ENCODE results near the gene PTOV1.

Gene PTOV1

DNA sequence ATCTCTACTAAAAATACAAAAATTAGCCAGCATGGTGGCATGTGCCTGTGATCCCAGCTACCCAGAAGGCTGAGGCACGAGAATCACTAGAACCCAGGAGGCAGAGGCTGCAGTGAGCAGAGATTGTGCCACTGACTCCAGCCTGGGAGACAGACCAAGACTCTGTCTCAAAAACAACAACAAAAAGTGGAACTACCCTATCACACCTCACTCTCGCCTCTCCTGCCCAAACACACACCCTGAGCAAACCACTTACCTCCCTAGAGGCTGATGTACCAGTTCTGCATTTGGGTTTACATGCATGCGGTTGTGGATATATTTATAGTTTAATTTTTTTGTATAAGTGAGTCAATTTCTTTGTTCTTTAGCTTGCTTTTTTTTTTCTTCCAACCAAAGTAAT lies 7.7 kb upstream of the PTOV1 start:
- no peak for DNase-seq (ENCODE audit: low read depth in 2 of 2)

DNA sequence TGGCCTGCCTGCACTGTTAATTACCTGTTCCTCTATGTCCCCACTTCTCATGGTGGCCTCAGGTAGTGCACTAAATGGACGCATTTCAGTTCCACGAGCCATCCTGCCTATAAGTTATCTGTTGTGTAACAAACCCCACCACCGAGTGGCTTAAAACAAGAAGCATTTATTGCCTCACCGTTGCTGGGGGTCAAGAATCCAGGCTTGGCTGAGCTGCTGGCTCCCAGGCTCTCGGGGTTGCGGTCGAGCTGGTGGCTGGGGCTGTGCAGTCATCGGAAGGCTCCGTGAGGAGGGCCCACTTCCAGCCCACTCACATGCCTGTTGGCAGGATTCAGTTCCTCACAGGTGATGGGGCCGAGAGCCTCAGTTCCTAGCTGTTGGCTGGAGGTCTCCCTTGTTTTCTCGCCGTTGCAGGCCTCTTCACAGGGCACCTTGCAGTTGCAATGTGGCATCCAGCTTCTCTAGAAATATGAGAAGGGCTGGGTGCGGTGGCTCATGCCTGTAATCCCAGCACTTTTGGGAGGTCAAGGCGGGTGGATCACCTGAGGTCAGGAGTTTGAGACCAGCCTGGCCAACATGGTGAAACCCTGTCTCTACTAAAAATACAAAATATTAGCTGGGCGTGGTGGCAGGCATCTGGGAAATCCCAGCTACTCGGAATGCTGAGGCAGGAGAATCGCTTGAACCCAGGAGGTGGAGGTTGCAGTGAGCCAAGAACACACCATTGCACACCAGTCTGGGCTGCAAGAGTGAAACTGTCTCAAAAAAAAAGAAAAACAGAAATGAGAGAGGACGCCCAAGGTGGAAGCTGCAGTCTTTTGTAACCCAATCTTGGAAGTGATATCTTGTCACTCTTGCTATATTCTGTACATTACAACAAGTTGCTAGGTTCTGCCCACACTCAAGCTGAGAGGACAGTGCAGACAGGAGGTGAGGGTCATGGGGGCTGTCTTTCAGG lies 6.5 kb upstream of the PTOV1 start:
- DNase-seq (ENCODE audit: low read depth in 2 of 2), result no peak

DNA sequence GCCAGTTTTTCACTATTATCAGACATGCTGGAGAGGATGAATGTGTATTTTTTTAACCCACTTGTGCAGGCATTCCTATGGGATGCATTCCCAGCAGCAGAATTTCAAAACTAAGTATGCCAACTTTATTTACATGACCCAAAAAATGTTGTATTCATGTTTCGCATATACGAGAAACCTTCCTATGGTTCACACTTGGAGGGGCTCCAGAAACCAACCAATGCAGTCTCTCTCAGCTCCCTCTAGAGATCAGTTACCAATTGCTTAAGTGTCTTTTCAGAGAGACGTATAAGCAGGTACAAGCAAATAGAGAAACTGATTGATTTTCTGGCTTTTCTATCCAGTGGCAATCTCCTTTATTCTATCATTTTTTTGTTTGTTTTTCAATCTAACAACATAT lies 5.5 kb upstream of the PTOV1 start:
- no peak for DNase-seq (ENCODE audit: low read depth in 2 of 2)

DNA sequence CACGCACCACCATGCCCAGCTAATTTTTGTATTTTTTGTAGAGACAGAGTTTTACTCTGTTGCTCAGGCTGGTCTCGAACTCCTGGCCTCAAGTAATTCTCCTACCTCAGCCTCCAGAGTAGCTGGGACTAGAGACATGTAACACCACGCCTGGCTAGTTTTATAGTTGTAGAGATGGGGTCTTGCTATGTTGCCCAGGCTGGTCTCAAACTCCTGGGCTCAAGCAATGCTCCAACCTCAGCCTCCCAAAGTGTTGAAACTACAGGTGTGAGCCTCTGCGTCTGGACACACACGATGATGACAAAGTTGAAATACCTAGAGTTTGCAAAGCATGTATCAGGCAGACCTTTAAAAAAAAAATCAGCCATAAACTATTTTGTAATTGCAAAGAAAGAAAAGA lies 4.6 kb upstream of the PTOV1 start:
- DNase-seq (ENCODE audit: low read depth in 2 of 2), result no peak

DNA sequence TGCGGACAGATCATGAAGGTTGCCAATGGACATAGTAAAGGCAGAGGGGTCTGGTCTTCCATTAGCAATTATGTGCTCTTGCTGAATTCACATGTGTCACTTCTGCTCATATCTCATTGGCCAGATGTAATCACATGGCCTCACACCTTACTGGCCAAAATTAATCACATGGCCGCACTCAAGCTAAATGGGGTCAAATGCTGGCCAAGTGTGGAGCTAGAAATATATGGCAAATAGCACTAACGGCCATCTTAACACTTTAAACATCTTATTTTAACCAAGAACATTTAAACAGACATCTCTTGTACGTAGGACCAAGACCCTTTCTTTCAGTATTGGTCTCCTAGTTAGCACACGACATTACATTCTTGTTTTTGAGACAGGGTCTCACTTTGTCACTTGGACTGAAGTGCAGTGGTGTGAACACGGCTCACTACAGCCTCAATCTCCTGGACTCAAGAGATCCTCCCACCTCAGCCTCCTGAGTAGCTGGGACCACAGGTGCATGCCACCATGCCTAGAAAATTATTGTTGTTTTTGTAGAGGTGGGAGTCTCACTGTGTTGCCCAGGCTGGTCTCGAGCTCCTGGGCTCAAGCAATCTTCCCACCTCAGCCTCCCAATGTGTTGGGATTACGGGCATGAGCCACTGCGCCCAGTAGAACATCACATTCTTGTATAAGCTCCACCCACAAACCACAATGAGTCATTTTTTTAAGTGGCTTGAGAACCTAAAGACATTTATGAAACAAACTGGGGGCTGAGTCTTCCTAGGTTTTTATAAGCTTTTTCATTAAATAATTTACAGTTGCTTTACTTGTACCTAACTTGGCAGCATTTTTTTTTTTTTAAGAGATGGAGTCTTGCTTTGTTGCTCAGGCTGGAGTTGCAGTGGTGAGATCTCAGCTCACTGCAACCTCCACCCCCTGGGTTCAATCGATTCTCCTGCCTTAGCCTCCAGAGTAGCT lies 2.9 kb upstream of the PTOV1 start:
- DNase-seq (ENCODE audit: low read depth in 2 of 2), result no peak

DNA sequence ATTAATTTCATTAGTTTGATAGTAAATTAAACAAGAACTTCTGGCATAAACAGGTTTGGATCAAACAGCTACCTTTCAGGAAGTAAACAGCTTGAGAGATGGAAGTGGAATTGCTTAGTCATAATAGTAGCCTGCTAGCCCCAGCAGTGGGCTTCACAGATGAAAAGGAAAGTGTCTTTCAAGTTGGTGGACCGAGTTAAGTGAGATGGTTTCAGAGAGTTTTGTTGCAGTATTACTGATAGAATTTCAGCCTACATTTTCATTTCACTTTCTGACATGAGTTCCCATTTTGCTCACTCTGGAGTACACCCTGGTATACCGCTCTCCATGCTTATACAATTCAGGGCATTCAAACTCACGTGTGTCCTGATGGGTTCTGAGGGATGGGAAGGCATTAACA lies 2.0 kb upstream of the PTOV1 start:
- no peak for DNase-seq (ENCODE audit: low read depth in 2 of 2)

DNA sequence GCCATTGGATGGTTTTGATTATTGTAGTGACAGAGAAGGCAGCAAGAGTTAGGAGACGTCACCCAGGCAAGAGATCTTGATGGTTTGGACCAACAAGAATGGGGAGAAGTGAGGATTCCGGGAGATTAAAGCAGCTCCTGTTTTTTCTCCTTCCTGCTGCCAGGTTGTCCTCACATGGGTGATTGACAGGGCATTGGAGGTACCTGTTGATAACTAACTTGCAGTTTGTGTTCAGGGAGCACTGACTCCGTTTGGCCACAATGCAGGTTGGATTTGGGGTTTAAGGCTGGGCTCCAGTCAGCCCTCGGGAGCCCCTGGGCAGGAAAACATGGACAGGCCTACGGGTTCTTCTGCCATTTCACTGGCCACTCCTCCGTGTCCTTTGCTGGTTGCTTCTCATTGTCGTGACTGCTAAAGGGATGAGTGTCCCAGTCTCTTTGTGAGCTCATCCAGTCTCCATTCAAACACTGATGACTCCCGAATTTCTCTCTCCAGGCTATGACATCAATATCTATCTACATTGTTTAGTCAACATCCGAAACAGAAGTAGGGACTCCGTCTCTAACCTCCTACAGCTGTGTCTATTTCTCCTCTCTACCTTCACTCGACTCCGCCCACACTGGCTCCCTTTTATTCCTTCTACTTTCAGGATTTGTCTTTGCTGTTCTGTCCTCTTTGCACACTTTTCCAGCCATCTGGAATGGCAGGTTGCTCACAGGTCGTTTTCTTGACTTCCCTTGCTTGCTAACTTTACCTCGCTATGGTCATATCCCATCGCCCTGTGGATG lies 1.3 kb upstream of the PTOV1 start:
- no peak for DNase-seq (ENCODE audit: low read depth in 2 of 2)

DNA sequence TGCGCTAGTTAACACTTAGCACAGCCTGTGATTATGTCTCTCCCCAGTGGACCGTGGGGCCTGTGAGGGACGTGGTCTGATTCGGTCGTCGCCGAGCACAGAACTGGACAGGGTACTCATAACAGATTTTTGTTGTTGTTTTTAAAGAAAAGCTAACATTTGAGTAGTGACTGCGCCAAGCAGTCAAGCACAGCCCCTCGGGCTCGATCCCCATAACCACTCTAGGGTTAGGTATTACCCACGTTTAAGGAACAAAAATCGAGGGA lies 805 bp upstream of the PTOV1 start:
- no peak for DNase-seq (ENCODE audit: low read depth in 2 of 2)

DNA sequence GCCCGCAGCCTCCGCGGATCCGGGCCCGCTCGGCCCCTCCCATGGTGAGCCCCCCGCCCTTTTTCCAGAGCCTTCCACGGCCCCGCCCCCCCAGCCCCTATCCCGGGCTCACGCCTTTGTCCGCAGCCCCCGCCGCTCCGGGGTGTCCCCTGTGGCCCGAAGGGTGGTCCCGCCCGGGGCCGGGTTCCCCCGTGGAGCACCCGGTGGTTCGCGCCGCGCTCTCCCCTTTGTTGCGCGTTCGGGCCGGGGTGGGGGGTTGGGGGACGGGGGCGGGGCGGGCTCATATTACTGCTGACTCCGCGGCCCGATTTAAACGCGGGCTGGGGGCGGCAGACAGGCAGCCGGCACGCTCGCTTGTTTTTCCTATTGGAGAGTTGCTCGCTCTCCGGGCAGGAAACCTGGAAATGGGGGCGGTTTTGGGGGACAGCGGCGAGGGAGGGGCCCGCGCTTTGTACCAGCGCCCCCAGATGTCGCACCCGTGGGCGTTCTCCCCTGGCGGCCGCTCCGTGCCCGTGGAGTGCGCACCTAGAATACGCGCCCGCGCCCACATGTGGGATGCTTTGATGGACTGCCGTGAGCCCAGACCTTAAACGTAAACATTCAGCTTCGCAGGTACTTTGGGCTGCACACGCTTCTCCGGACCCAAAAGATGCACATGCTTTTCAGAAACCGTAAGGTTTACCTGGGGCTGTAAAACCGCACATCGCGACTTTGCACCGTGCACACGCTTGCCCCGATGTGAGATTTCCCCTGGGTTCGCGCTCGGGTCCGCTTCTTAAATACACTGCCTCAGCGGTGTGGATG lies 699 bp downstream of the PTOV1 start:
- no peak for DNase-seq (ENCODE audit: low read depth in 2 of 2)

DNA sequence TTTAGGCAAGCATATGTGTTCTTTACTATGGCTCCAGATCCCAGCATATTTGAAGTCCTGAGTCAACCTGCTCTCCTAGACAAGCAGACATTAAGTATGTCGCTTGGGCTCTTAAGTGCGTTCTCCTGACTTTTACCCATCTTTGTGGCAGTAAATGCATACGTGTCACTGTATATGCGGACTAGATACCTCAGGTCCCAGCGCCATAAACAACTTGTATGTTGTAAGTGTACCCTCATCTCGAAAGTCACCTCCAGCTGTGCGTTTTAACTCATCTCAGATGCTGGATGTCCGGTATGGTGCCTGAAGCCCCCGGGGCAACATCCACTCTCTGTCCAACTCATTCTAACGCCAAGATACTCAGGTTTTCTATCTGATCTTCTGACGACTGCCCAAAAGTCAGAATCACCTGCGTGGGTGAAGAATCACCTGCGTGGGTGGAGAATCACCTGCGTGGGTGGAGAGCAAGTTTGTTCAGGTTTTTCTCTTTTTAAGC lies 1.7 kb downstream of the PTOV1 start:
- no peak for DNase-seq (ENCODE audit: low read depth in 2 of 2)

DNA sequence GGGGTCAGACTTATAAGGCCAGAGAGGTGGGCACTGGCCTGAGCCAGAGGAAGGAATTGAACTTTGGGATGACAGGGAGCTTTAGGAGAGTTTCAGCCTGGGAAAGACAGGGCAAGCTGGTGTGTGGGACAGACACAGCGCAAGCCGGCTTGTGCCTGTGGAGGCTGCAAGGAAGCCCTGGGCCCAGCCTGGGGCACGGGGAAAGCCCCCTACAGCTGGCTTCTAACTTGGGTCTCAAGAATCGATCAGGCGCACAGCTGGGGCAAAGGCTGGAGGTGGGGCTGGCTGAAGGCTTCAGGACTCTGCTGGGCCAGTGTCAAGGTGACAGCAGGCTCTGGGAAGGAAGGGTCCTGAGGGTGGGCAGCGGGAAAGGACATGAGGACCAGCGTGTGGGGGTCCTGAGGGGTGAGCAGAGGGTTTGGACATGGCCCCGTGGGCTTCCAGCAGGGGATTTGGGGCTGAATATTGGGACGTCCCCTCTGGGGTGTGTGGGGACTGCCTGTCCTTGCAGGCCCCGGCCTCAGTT lies 3.0 kb downstream of the PTOV1 start:
- DNase-seq (ENCODE audit: low read depth in 2 of 2), result no peak

DNA sequence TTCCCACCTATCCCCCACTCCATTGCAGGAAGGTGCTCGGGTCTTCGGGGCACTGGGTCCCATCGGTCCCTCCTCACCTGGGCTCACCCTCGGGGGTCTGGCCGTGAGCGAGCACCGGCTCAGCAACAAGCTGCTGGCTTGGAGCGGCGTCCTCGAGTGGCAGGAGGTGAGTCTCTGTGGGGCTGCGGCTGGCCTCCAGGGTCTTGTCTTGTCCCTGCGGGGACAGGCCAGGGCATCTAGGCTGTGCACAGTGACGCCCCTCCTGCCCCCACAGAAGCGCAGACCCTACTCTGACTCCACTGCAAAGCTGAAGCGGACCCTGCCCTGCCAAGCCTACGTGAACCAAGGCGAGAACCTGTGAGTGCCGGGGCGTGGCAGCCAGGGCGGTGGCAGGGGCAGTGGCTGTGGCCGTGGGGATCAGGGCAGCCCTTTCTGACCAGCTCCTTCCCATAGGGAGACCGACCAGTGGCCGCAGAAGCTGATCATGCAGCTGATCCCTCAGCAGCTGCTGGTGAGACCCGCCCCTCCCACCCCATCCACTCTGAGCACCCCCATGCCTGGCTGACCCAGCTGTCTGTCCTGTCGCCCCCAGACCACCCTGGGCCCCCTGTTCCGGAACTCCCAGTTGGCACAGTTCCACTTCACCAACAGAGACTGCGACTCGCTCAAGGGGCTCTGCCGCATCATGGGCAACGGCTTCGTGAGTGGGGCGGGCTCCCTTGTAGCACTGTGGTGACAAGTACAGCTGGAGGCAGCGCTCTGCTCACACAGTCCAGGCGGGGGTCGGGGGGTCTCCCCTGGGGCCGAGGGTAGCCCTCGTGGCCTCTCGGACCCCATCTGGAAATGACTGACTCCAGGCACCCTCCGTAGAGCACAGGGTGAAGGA lies 3.7 kb downstream of the PTOV1 start:
- no peak for DNase-seq (ENCODE audit: low read depth in 2 of 2)

DNA sequence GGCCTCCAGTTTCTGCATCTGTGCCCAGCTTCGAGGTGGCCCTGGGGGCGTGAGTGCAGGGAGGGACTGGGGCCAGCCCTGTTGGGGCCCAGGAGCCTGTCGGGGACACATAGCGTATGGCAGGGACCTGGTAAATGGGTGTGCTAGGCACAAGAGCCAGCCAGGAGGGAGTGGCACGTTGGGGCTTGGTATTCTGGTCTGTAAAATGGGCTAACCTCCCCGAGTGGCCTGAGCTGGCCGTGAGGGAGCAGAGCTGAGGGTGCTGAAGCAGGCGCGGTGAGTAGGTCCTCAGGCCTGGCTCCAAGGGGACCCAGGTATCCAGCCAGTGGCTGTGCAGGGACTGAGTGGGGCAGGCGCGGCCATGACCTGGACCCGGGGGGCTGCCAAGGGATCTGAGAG lies 4.3 kb downstream of the PTOV1 start:
- DNase-seq (ENCODE audit: low read depth in 2 of 2), result no peak

DNA sequence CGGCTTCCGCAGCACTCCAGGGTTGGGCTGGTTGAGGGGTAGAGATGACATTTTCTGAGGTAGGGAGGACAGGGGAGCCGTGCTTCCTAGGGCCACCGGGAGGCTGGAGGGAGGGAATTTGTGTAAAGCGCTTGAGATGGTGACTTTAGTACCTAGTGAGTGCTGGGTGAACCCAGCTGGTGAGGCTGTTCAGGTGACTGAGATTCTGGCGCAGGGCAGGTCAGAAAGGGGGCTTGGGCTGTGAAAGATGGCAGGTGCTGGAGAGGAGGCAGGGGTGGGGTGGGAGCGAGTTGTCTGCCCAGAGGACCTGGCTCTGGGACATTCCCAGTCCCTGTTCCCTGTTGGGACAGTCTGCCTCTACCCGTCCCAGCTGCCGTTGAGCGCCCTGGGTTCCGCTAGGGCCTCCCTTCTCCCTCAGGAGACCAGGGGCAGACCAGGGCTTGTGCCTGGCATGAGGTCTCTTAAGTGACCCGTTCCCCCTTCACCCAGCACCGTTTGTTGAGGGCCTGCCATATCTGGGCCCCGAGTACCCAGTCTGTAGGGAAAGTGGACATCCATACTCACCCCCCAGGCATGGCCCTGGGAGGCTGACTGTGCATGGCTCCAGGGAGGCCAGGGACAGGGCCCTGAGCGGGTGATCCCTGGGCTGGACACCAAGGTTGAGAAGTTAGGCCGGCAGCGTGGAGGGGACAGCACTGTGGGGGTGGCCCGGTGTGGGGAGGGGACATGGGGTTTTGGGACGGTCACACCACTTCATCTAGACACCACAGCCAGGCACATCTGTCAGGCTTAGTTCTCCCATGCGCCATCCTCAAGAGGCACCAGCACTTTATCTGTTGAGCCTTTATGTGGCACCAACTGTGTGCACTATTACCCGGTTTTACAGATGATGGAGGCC lies 5.0 kb downstream of the PTOV1 start:
- DNase-seq (ENCODE audit: low read depth in 2 of 2), result no peak

DNA sequence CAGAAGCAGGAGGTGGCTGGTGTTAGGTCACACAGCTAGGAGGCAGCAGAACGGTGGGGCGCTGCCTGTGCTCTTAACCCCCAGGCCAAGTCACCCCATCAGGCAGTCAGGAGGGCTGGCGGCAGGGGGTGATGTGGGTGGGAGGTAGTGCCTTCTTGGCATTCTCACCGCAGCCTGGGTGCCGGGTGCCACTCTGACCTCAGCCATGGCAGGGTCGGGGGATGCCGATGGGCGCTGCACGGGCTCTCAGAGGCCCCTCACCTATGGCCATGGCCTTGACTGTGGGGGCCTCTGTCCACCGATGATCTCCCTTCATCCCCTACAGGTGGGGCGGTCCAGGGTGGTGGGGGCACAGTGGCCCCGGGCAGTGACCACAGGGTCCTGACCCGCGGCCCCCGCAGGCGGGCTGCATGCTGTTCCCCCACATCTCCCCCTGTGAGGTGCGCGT lies 5.6 kb downstream of the PTOV1 start:
- DNase-seq (ENCODE audit: low read depth in 2 of 2), result no peak

DNA sequence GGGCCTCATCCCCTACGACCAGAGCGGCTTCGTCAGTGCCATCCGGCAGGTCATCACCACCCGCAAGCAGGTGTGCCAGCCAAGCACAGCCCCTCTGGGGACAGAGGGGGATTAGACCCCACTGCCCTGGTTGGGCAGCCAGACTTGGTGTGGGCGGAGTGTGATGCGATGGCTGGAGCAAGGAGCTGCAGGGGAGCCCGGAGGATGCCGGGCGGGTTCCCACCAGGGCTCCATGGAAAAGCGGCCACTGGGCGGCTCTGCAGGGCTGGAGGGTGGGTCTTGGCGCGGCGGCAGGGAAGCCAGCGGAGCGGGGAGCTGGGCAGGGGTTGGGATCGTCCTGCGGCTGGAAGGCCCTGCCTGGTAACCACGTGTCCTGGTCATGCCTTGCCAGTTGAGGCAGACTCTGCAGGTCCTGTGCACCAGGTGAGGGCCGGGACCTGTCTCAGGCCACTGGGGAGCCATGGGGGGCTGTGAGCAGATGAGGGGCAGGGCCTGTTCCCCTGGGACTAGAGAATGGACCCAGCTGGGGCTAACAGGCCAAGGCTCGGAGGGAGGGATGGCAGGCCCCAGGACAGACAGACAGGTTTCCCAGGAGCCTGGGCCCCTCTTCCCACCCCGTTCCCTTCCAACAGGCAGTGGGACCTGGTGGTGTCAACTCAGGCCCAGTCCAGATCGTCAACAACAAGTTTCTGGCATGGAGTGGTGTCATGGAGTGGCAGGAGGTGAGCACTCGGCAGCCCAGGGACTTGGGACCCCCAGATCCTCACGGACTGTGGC lies 6.3 kb downstream of the PTOV1 start:
- DNase-seq (ENCODE audit: low read depth in 2 of 2), result no peak

DNA sequence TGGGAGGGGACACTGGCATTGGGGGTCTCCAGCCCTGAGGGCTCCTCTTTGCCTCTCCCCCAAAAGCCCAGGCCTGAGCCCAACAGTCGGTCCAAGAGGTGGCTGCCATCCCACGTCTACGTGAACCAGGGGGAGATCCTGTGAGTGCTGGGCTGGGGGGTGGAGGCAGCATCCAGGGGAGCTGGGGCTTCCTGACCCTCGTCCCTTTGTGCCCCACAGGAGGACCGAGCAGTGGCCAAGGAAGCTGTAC lies 6.8 kb downstream of the PTOV1 start:
- no peak for DNase-seq (ENCODE audit: low read depth in 2 of 2)
